Naive B cell (primary cell): Measurements from ENCODE around the gene MESP1. TPM values are rescaled to one million over a fixed set of nuclear protein-coding genes. Genes with fewer than 3 reads are reported as not detected.
A peak's percentile ranks its signal among the peaks of the same experiment; 100 is the strongest.
"Not testable (repeated sequence)": the region's sequence is repeated elsewhere in the genome, so short reads cannot be mapped to it uniquely, and the experiment has no call there.

ENCODE experiments used
- ATAC-seq, 2 donors: fragments of 150-1000 bp; cut with Tn5 transposase; 2 replicates each; pipeline ENCODE4 v1.10.0; 2021; ENCODE audit warnings: low read depth in 2 of 2, mild to moderate bottlenecking in 2 of 2, moderate library complexity in 2 of 2
- DNase-seq: peaks from one replicate; pipeline ENCODE4 v3.0.0; 2022
- H3K27ac Mint-ChIP-seq, 6 donors: one replicate each; pipeline ENCODE4 v1.8.0; 2020 to 2022; ENCODE audit warnings: mild to moderate bottlenecking in 6 of 6, mixed read lengths in 6 of 6, moderate library complexity in 5 of 6, inconsistent platforms in 2 of 6
- H3K27me3 Mint-ChIP-seq, 3 donors: one replicate each; pipeline ENCODE4 v1.8.0; 2021 to 2022; ENCODE audit warnings: mixed read lengths in 3 of 3, mild to moderate bottlenecking in 1 of 3
- H3K36me3 Mint-ChIP-seq, 2 donors: one replicate each; pipeline ENCODE4 v1.8.0; 2020 to 2022; ENCODE audit warnings: mixed read lengths in 2 of 2, inconsistent platforms in 1 of 2, mild to moderate bottlenecking in 1 of 2
- H3K4me1 Mint-ChIP-seq, 3 donors: one replicate each; pipeline ENCODE4 v1.8.0; 2020 to 2022; ENCODE audit warnings: mixed read lengths in 3 of 3, inconsistent platforms in 1 of 3, mild to moderate bottlenecking in 1 of 3, moderate library complexity in 1 of 3
- H3K4me3 Mint-ChIP-seq, 8 donors: one replicate each; pipeline ENCODE4 v1.8.0; 2020 to 2022; ENCODE audit warnings: mild to moderate bottlenecking in 8 of 8, mixed read lengths in 8 of 8, moderate library complexity in 8 of 8, inconsistent platforms in 2 of 8
- H3K9me3 Mint-ChIP-seq, 7 donors: one replicate each; pipeline ENCODE4 v1.8.0; 2020 to 2022; ENCODE audit warnings: mixed read lengths in 7 of 7, mild to moderate bottlenecking in 5 of 7, inconsistent platforms in 2 of 7, moderate library complexity in 1 of 7
- polyA plus RNA-seq, 6 donors: library from polyadenylated mRNA; unstranded; fragments of 300-500 nt; fragmentation: Illumina TruSeq; gene quantifications; one replicate each; pipeline ENCODE4 v1.2.3, GENCODE V29; 2021; ENCODE audit warnings: low read depth in 6 of 6

MESP1 gene
- under 1 TPM in 4 of 6 donors, not detected in 2; 0.28 to 0.71 (median 0.50) TPM for polyA plus RNA-seq

GRCh38 chr15:89750560-89751542 is at the start of gene MESP1:
MESP1 (minus strand) TSS chr15:89751249; CDS start chr15:89751231, 18 bp downstream.
- peak within 1 kb of the TSS in 2 of 6 donors; percentile 15 to 44 for H3K27ac Mint-ChIP-seq
- peaks cover 16 to 29% (median 18%) of the 10 kb centered on the region in 3 donors for H3K27me3 Mint-ChIP-seq
- H3K9me3 Mint-ChIP-seq, result no peaks in the 10 kb centered on the region
- ATAC-seq (peak; percentile 89 to 93), DNase-seq (peak; percentile 88)
- peak within 1 kb of the TSS; percentile 73 to 88 (median 81) for H3K4me3 Mint-ChIP-seq
- H3K36me3 Mint-ChIP-seq, result no peaks in the 10 kb centered on the region
- H3K4me1 Mint-ChIP-seq, result peaks cover 0 to 8% (median 6%) of the 10 kb centered on the region in 3 donors

- Mint-ChIP-seq H3K9me3 (peaks cover 0 to 20% (median 8%) of the 10 kb centered on the region in 7 donors), H3K36me3 (no peaks in the 10 kb centered on the region), H3K27me3 (peaks cover 0 to 26% (median 24%) of the 10 kb centered on the region in 3 donors), H3K27ac (peak overlapping the region in 2 of 6 donors; percentile 3 to 79), H3K4me1 (peaks cover 0 to 10% (median 6%) of the 10 kb centered on the region in 3 donors), H3K4me3 (no peak overlapping the region)
- DNase-seq (no peak), ATAC-seq (no peak)
These were observed 49.0 kb upstream of the MESP1 start for GRCh38 chr15:89799918-89800498.

DNA sequence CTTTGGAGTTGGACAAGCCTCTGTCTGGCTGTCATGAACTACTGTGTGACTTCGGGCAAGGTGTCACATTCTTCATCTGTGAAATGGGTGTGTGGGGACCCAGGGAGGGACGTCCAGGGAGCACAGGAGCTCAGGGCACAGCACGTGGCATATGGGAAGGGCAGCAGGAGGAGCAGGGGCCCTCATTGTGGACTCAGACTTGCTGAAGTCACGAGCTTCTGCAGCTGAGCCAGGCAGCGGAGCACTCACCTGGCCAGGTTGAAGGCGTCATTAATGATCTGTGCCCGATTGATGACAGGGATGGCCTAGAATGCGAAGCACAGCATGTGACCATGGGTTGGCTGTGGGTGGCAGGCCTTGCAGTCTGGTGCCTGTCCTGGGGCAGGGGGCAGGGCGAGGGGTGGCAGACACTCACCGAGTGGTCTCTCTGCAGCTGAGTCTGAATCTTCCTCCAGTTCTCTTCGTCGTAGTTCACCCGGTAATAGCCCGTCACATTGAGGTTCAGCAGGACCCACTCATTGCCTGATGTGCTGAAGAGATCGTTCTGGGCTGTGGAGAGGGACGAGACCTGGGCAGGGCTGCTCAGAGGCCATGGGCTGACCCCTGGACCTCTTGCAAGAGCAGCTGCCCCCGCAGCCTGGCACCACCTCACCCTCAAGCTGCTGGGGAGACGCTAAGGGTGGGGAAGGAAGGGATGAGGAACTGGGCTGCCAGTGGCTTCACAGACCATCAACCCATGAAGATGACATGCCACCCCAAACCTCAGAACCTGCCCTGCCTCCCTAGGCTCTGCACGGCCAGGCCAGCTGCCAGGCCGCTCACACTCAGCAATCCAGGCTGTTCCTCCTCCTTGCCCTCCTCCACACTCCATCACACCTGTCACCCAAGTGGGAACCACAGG is 48.2 kb upstream of the MESP1 start:
- Mint-ChIP-seq H3K36me3 (no peaks in the 10 kb centered on the region), H3K4me1 (peaks cover 0 to 10% (median 6%) of the 10 kb centered on the region in 3 donors), H3K4me3 (peak overlapping the region in 1 of 8 donors; percentile 20), H3K27me3 (peaks cover 0 to 24% (median 18%) of the 10 kb centered on the region in 3 donors), H3K9me3 (peaks cover 0 to 21% (median 8%) of the 10 kb centered on the region in 7 donors), H3K27ac (peak overlapping the region in 1 of 6 donors; percentile 79)
- no peak for DNase-seq
- peak; percentile 44 to 48 for ATAC-seq

- H3K27me3 Mint-ChIP-seq, result peaks cover 0 to 22% (median 18%) of the 10 kb centered on the region in 3 donors
- peaks cover 0 to 10% (median 6%) of the 10 kb centered on the region in 3 donors for H3K4me1 Mint-ChIP-seq
- H3K4me3 Mint-ChIP-seq, result no peak overlapping the region
- no peak for ATAC-seq
- no peaks in the 10 kb centered on the region for H3K36me3 Mint-ChIP-seq
- no peak for DNase-seq
- H3K27ac Mint-ChIP-seq, result no peak overlapping the region
- peaks cover 0 to 21% (median 8%) of the 10 kb centered on the region in 7 donors for H3K9me3 Mint-ChIP-seq
These were observed 46.7 kb upstream of the MESP1 start for GRCh38 chr15:89797678-89798201.

- Mint-ChIP-seq H3K9me3 (peaks cover 0 to 21% (median 8%) of the 10 kb centered on the region in 7 donors), H3K27me3 (peaks cover 0 to 10% (median 5%) of the 10 kb centered on the region in 3 donors), H3K4me3 (no peak overlapping the region), H3K27ac (no peak overlapping the region), H3K4me1 (peaks cover 0 to 10% (median 6%) of the 10 kb centered on the region in 3 donors), H3K36me3 (no peaks in the 10 kb centered on the region)
- ATAC-seq (no peak), DNase-seq (no peak)
These were observed 44.9 kb upstream of the MESP1 start for GRCh38 chr15:89795996-89796395.

DNA sequence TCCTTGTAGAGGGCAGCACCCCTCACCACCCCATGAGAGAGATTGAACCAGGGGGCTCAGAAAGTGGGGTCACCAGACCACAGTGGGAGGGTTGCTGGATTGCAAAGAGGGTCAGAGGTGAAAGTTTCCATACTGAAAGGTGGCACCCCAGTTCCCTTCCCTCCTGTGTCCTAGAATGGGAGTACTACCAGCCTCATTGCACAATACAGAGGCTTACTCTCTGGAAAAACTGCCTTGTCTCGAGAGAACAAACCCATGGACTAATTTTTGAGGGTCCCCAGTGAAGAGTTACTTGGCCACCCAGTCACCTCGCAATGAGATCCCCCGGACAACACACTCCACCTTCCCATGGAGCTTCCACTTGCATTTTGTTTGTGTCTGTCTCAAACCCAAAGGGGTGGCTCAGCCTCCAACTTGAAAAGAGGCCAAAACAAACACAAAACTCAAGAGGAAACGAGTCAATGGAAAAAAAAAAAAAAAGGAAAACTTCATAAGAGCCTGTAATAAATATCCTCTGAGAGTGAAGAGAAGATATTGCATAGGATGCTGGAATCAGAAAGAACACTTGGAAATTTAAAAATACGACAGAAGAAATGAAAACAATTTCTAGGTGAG is 43.7 kb upstream of the MESP1 start:
- H3K27ac Mint-ChIP-seq, result peak overlapping the region in 1 of 6 donors; percentile 19
- no peak for ATAC-seq
- peaks cover 0 to 21% (median 11%) of the 10 kb centered on the region in 7 donors for H3K9me3 Mint-ChIP-seq
- no peak for DNase-seq
- no peak overlapping the region for H3K4me3 Mint-ChIP-seq
- no peaks in the 10 kb centered on the region for H3K36me3 Mint-ChIP-seq
- peaks cover 0 to 4% (median 0%) of the 10 kb centered on the region in 3 donors for H3K4me1 Mint-ChIP-seq
- peaks cover 0 to 5% (median 2%) of the 10 kb centered on the region in 3 donors for H3K27me3 Mint-ChIP-seq

DNA sequence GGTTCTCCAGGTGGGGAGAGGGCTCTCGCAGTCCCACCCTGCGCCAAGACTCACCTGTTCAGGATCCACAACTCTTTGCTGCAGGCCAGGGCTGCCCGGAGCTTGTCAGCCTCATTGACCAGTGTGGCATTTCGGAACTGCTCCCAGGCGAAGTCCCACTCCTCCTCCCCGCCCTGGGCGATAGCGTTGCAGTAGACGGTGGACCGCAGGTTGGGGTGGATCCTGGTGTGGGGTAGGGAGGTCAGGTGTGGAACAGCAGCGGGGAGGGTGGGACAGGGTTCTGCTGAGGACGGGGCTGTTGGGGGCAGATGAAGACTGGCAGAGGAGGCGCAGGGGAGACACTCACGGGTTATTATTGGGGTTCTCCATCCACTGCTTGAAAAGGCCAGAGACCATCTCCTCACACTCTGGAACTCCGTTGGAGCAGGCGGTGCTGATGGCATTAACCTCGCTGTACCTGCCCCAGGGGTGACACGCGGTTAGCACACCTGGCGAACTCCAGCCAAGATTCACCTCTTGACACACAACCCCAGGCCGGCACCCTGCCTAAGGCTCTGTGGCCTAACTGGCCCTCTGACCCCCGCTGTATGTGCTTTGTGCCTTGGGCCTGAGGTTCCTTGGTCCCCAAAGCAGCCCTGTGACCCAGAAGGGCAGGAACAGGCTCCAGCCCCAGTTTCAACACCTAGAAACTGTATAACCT is 41.2 kb upstream of the MESP1 start:
- no peak for DNase-seq
- H3K4me3 Mint-ChIP-seq, result no peak overlapping the region
- H3K27me3 Mint-ChIP-seq, result peaks cover 0 to 9% (median 5%) of the 10 kb centered on the region in 3 donors
- H3K4me1 Mint-ChIP-seq, result no peaks in the 10 kb centered on the region
- peaks cover 0 to 34% (median 20%) of the 10 kb centered on the region in 7 donors for H3K9me3 Mint-ChIP-seq
- no peak for ATAC-seq
- no peak overlapping the region for H3K27ac Mint-ChIP-seq
- no peaks in the 10 kb centered on the region for H3K36me3 Mint-ChIP-seq

- peaks cover 0 to 22% (median 12%) of the 10 kb centered on the region in 7 donors for H3K9me3 Mint-ChIP-seq
- no peak overlapping the region for H3K27ac Mint-ChIP-seq
- H3K27me3 Mint-ChIP-seq, result peaks cover 0 to 9% (median 5%) of the 10 kb centered on the region in 3 donors
- DNase-seq (no peak), ATAC-seq (no peak)
- no peaks in the 10 kb centered on the region for H3K4me1 Mint-ChIP-seq
- H3K36me3 Mint-ChIP-seq, result no peaks in the 10 kb centered on the region
- H3K4me3 Mint-ChIP-seq, result no peak overlapping the region
These were observed 39.6 kb upstream of the MESP1 start for GRCh38 chr15:89790661-89791060.

DNA sequence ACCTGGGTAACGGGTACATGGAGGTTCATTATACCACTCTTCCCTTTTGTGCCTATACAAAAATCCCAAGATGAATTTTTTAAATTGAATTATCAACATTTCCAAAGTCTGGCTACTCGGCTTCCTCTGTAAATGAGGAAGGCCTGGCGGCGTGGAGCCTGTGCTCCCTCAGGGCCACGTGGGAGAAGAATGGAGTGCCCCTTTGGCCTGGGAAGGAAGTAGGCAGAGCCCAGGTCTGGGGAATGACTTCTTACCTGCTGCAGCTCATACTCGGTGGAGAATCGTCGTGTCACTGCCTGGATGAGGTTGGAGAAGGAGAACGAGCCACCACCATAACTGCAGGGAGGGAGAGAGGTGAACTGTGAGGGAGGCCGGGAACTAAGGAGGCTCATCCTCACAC is 39.2 kb upstream of the MESP1 start:
- no peaks in the 10 kb centered on the region for H3K36me3 Mint-ChIP-seq
- H3K27ac Mint-ChIP-seq, result no peak overlapping the region
- ATAC-seq, result no peak
- peaks cover 0 to 17% (median 12%) of the 10 kb centered on the region in 7 donors for H3K9me3 Mint-ChIP-seq
- H3K4me1 Mint-ChIP-seq, result no peaks in the 10 kb centered on the region
- H3K27me3 Mint-ChIP-seq, result peaks cover 0 to 9% (median 5%) of the 10 kb centered on the region in 3 donors
- H3K4me3 Mint-ChIP-seq, result no peak overlapping the region
- no peak for DNase-seq

- DNase-seq, H3K4me1 Mint-ChIP-seq, H3K27ac Mint-ChIP-seq, H3K27me3 Mint-ChIP-seq, ATAC-seq, H3K4me3 Mint-ChIP-seq, H3K36me3 Mint-ChIP-seq: not testable (repeated sequence)
- H3K9me3 Mint-ChIP-seq, result peaks cover 0 to 17% (median 12%) of the 10 kb centered on the region in 7 donors
These were observed 37.5 kb upstream of the MESP1 start for GRCh38 chr15:89788585-89788984.

DNA sequence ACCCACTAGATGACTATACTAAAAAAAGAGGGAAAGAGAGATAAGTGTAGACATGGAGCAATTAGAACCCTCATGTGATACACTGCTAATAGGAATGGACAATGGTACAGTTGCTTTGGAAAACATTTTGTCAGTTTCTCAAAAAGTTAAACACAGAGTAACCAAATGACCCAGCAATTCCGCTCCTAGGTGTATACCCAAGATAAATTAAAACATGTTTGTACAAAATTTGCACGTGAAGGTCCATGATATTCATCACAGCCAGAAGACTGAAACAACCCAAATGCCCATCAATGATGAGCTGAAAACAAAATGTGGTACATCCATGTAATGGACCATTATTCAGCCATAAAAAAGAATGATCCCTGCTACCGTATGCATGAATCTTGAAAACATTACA is 36.9 kb upstream of the MESP1 start:
- peaks cover 0 to 9% (median 2%) of the 10 kb centered on the region in 3 donors for H3K27me3 Mint-ChIP-seq
- no peak overlapping the region for H3K4me3 Mint-ChIP-seq
- no peak for DNase-seq
- no peaks in the 10 kb centered on the region for H3K4me1 Mint-ChIP-seq
- no peaks in the 10 kb centered on the region for H3K36me3 Mint-ChIP-seq
- no peak for ATAC-seq
- no peak overlapping the region for H3K27ac Mint-ChIP-seq
- H3K9me3 Mint-ChIP-seq, result peaks cover 0 to 17% (median 12%) of the 10 kb centered on the region in 7 donors

DNA sequence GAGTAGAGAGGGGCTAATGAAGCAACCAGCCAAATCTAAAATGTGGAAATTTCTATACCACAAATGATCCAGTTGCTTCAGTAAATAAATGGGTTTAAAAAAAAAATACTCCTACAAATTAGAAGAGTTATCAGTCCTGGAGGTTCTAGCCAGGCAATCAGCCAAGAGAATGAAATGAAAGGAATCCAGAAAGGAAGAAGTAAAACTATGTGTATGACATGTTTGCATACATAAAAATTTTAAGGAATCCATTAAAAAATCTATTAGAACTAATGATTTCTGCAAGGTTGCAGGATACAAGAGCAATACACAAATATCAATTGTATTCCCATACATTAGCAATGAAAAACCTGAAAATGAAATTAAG is 34.7 kb upstream of the MESP1 start:
- peaks cover 2 to 11% (median 5%) of the 10 kb centered on the region in 3 donors for H3K4me1 Mint-ChIP-seq
- H3K27ac Mint-ChIP-seq, result no peak overlapping the region
- peaks cover 0 to 17% (median 12%) of the 10 kb centered on the region in 7 donors for H3K9me3 Mint-ChIP-seq
- H3K36me3 Mint-ChIP-seq, result no peaks in the 10 kb centered on the region
- H3K27me3 Mint-ChIP-seq, result peaks cover under 1 to 10% (median 4%) of the 10 kb centered on the region in 3 donors
- H3K4me3 Mint-ChIP-seq, result no peak overlapping the region
- ATAC-seq (no peak), DNase-seq (no peak)
